ENCODE results near the gene ITGA5.

The ITGA5 gene

DNA sequence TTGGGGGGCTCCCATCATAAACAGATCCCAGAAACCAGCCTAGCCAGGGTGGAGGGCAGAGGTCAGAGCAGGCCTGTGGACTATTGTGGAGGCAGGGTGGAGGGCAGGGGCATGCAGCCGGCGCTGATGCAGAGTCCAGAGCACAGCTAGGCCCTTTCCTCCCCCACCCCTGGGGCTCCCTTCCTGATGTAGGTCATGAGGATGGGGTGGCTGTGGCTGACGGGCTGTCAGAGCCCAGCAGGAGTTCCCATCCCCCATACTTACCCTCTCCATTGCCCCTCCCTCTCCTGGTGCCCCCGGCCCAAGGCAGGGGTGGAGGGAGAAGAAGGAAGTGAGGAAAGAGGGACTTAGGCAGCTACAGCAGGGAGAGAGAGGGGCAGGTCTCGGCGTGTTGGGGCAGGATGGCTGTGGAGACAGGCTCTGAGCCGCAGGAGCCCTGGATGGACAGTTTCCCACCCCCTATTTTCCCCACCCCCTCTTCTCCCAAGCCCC is 28.8 kb downstream of the ITGA5 start:
- H3K27me3 ChIP-seq (ENCODE audit: control insufficient read depth in 3 of 3, insufficient read depth in 3 of 3, low read depth in 1 of 3, low read length in 3 of 3), result peaks cover 0 to 12% (median 0%) of the 10 kb centered on the region in 3 experiments
- H4K8ac ChIP-seq (ENCODE audit: low read depth, low read length), result no peak overlapping the region
- peak overlapping the region; percentile 31 for H3K27ac ChIP-seq (replicated peaks; ENCODE audit: low read length)
- H2BK12ac ChIP-seq (ENCODE audit: low read length), result no peak overlapping the region
- H2AFZ ChIP-seq (ENCODE audit: low read length), result peak overlapping the region; percentile 65
- DNase-seq (ENCODE audit: low spot score), result no peak
- peak overlapping the region; percentile 13 for H4K91ac ChIP-seq (ENCODE audit: low read depth, low read length, poor library complexity)
- H3K9me3 ChIP-seq (replicated peaks in 1 of 2; ENCODE audit: control insufficient read depth in 2 of 2, insufficient read depth in 1 of 2, low read depth in 1 of 2, low read length in 2 of 2), result no peaks in the 10 kb centered on the region
- H3K4ac ChIP-seq (ENCODE audit: low read length), result no peak overlapping the region
- peak overlapping the region; percentile 51 for H2BK15ac ChIP-seq (ENCODE audit: low read length)
- no peak overlapping the region for H2BK120ac ChIP-seq (ENCODE audit: low read depth, low read length)
- H3K23ac ChIP-seq (ENCODE audit: low read depth, low read length, poor library complexity), result peak overlapping the region; percentile 25
- peak overlapping the region; percentile 75 for H3K4me2 ChIP-seq (ENCODE audit: insufficient read depth, low read length, poor library complexity, severe bottlenecking)
- H3K79me1 ChIP-seq (ENCODE audit: low read depth, low read length), result peaks cover 4% of the 10 kb centered on the region
- H2AK5ac ChIP-seq (ENCODE audit: low read depth, low read length), result peak overlapping the region; percentile 79
- peak overlapping the region; percentile 80 for H3K18ac ChIP-seq (ENCODE audit: low read length)
- H3K36me3 ChIP-seq (replicated peaks in 1 of 2; ENCODE audit: control insufficient read depth in 2 of 2, insufficient read depth in 2 of 2, low read length in 2 of 2), result peaks cover 4 to 9% of the 10 kb centered on the region in 2 donors
- H3K4me3 ChIP-seq (ENCODE audit: low read length in 2 of 2), result peak overlapping the region in 1 of 2 donors; percentile 68
- H3K9ac ChIP-seq (ENCODE audit: low read depth, low read length, poor library complexity), result peak overlapping the region; percentile 83
- no peak overlapping the region for H3K14ac ChIP-seq (ENCODE audit: low read length)
- peaks cover 38 to 58% of the 10 kb centered on the region in 2 donors for H3K4me1 ChIP-seq (ENCODE audit: control insufficient read depth in 2 of 2, insufficient read depth in 1 of 2, low read depth in 1 of 2, low read length in 2 of 2)
- WGBS, 2 donors (ENCODE audit: extremely low coverage in 2 of 2, insufficient read length in 2 of 2, insufficient replicate concordance in 1 of 2), result no CpG with 5 or more reads among the region's 7 CpGs
- H2BK5ac ChIP-seq (ENCODE audit: low read length), result peak overlapping the region; percentile 87

DNA sequence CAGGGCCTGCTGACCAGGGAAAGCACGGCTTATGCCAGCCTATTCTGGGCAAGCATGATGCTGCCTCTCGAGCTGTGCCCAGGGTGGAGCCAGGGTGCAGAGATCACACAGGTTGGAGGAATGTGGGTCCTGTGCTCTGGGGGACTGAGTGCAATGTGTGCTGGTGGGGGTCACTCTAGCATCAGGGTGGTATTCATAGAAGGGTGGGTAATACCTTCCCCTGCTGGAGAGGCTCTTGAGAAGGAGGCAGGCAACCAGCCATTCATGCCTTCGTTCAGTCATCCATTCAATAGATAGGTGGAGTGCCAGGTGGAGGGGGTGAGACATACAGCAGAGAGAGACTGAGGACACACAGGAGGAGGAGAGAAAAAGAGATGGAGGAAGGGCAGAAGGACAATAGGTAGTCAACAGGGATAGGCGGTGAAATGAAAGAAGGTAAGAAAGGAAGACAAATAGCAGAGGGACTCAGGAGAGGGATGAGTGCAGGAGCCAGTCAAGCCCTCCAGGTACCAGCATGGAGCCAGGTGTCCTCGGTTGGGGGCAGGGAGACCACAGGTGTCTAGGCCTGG is 29.4 kb downstream of the ITGA5 start:
- peaks cover 42 to 63% of the 10 kb centered on the region in 2 donors for H3K4me1 ChIP-seq (ENCODE audit: control insufficient read depth in 2 of 2, insufficient read depth in 1 of 2, low read depth in 1 of 2, low read length in 2 of 2)
- H4K91ac ChIP-seq (ENCODE audit: low read depth, low read length, poor library complexity), result peak overlapping the region; percentile 13
- no CpG with 5 or more reads among the region's 5 CpGs for WGBS, 2 donors (ENCODE audit: extremely low coverage in 2 of 2, insufficient read length in 2 of 2, insufficient replicate concordance in 1 of 2)
- peak overlapping the region; percentile 69 for H2BK15ac ChIP-seq (ENCODE audit: low read length)
- no peaks in the 10 kb centered on the region for H3K9me3 ChIP-seq (replicated peaks in 1 of 2; ENCODE audit: control insufficient read depth in 2 of 2, insufficient read depth in 1 of 2, low read depth in 1 of 2, low read length in 2 of 2)
- no peak overlapping the region for H3K4ac ChIP-seq (ENCODE audit: low read length)
- no peak for DNase-seq (ENCODE audit: low spot score)
- H3K23ac ChIP-seq (ENCODE audit: low read depth, low read length, poor library complexity), result no peak overlapping the region
- H2AFZ ChIP-seq (ENCODE audit: low read length), result peak overlapping the region; percentile 65
- H2BK12ac ChIP-seq (ENCODE audit: low read length), result no peak overlapping the region
- peak overlapping the region; percentile 87 for H2BK5ac ChIP-seq (ENCODE audit: low read length)
- H3K27ac ChIP-seq (replicated peaks; ENCODE audit: low read length), result peak overlapping the region; percentile 31
- H3K27me3 ChIP-seq (ENCODE audit: control insufficient read depth in 3 of 3, insufficient read depth in 3 of 3, low read depth in 1 of 3, low read length in 3 of 3), result peaks cover 0 to 12% (median 0%) of the 10 kb centered on the region in 3 experiments
- no peak overlapping the region for H2BK120ac ChIP-seq (ENCODE audit: low read depth, low read length)
- H4K8ac ChIP-seq (ENCODE audit: low read depth, low read length), result no peak overlapping the region
- H3K79me1 ChIP-seq (ENCODE audit: low read depth, low read length), result peaks cover 4% of the 10 kb centered on the region
- peak overlapping the region; percentile 79 for H2AK5ac ChIP-seq (ENCODE audit: low read depth, low read length)
- H3K4me3 ChIP-seq (ENCODE audit: low read length in 2 of 2), result no peak overlapping the region
- peak overlapping the region; percentile 80 for H3K18ac ChIP-seq (ENCODE audit: low read length)
- no peak overlapping the region for H3K14ac ChIP-seq (ENCODE audit: low read length)
- H3K4me2 ChIP-seq (ENCODE audit: insufficient read depth, low read length, poor library complexity, severe bottlenecking), result peak overlapping the region; percentile 75
- peak overlapping the region; percentile 83 for H3K9ac ChIP-seq (ENCODE audit: low read depth, low read length, poor library complexity)
- peaks cover 0 to 4% of the 10 kb centered on the region in 2 donors for H3K36me3 ChIP-seq (replicated peaks in 1 of 2; ENCODE audit: control insufficient read depth in 2 of 2, insufficient read depth in 2 of 2, low read length in 2 of 2)

DNA sequence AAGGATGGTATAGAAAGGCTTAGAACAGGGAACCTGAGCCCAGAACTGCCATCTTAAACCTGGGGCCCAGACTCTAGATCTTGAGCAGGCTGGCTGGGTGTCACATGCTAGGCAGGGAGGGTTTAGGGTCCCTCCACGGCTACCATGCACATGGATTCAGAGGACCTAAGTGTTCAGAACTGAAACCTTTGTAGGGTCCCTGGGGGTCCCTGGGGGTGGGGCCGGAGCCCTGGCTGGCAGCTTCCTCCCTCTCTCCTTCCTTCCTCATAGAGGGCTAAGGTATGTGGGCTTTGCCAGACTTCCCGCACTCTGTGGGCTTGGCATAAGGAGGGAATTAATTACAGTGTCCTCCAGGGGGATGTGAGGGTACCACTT is 29.9 kb downstream of the ITGA5 start:
- Histone ChIP-seq H2AFZ (ENCODE audit: low read length) (no peak overlapping the region), H3K4me1 (ENCODE audit: control insufficient read depth in 2 of 2, insufficient read depth in 1 of 2, low read depth in 1 of 2, low read length in 2 of 2) (peaks cover 48 to 68% of the 10 kb centered on the region in 2 donors), H2BK120ac (ENCODE audit: low read depth, low read length) (no peak overlapping the region), H2BK12ac (ENCODE audit: low read length) (no peak overlapping the region), H2BK15ac (ENCODE audit: low read length) (no peak overlapping the region), H3K4me3 (ENCODE audit: low read length in 2 of 2) (no peak overlapping the region), H3K9ac (ENCODE audit: low read depth, low read length, poor library complexity) (no peak overlapping the region), H3K36me3 (replicated peaks in 1 of 2; ENCODE audit: control insufficient read depth in 2 of 2, insufficient read depth in 2 of 2, low read length in 2 of 2) (no peaks in the 10 kb centered on the region), H3K27me3 (ENCODE audit: control insufficient read depth in 3 of 3, insufficient read depth in 3 of 3, low read depth in 1 of 3, low read length in 3 of 3) (peaks cover 0 to 12% (median 0%) of the 10 kb centered on the region in 3 experiments), H4K8ac (ENCODE audit: low read depth, low read length) (no peak overlapping the region), H3K79me1 (ENCODE audit: low read depth, low read length) (peaks cover 4% of the 10 kb centered on the region), H3K4ac (ENCODE audit: low read length) (no peak overlapping the region), H3K9me3 (replicated peaks in 1 of 2; ENCODE audit: control insufficient read depth in 2 of 2, insufficient read depth in 1 of 2, low read depth in 1 of 2, low read length in 2 of 2) (no peaks in the 10 kb centered on the region), H3K23ac (ENCODE audit: low read depth, low read length, poor library complexity) (no peak overlapping the region), H2AK5ac (ENCODE audit: low read depth, low read length) (peak overlapping the region; percentile 79), H3K27ac (replicated peaks; ENCODE audit: low read length) (no peak overlapping the region), H3K18ac (ENCODE audit: low read length) (peak overlapping the region; percentile 4), H4K91ac (ENCODE audit: low read depth, low read length, poor library complexity) (no peak overlapping the region), H3K14ac (ENCODE audit: low read length) (no peak overlapping the region), H2BK5ac (ENCODE audit: low read length) (no peak overlapping the region), H3K4me2 (ENCODE audit: insufficient read depth, low read length, poor library complexity, severe bottlenecking) (no peak overlapping the region)
- DNase-seq (ENCODE audit: low spot score), result no peak
- no CpG with 5 or more reads among the region's 3 CpGs for WGBS, 2 donors (ENCODE audit: extremely low coverage in 2 of 2, insufficient read length in 2 of 2, insufficient replicate concordance in 1 of 2)

DNA sequence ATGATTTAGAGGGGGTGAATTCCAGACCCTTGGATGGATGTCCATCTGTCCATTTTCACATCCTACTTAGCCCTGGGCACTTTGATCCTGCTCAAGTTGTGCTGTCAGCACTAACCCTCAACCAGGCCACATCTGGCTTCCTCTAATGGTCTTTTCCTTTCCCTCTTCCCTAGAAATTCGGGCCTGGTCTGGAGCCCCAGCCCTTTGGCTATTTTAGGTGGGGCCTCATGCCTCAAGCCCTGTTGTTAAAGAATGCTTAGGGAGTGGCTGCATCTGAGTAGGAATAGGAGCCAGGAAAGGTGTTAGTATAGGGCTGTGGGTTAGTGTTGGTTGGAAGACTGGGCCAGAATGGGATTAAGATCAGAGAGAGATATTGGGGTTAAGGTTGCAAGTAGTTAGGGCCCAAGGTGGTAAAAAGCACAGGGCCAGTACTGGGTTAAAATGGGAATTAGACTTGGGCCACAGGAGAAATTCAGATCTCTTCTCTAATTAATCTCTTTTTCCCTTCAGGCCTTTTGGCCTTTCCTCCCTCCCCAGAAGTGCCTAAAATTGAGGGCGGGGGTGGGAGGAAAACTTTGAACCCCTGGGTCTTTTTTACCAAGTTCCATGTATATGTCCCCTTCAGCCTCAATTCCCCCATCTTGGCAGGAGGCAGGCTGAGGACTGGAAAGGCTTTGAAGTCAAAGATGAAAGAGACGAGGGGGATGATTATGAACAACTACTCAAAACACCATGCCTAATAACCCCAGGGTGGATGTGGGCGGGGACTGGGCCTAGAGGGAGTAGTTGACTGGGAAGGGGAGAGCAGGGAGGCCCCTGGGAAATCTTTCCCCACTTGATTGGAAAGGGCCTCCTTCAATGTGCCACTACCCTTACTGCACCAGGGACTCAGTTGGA is 30.6 kb downstream of the ITGA5 start:
- H2AK5ac ChIP-seq (ENCODE audit: low read depth, low read length), result peak overlapping the region; percentile 26
- no peak overlapping the region for H2BK120ac ChIP-seq (ENCODE audit: low read depth, low read length)
- H3K79me1 ChIP-seq (ENCODE audit: low read depth, low read length), result peaks cover 4% of the 10 kb centered on the region
- H3K14ac ChIP-seq (ENCODE audit: low read length), result no peak overlapping the region
- WGBS, 2 donors (ENCODE audit: extremely low coverage in 2 of 2, insufficient read length in 2 of 2, insufficient replicate concordance in 1 of 2), result no CpG with 5 or more reads among the region's 4 CpGs
- H2BK5ac ChIP-seq (ENCODE audit: low read length), result no peak overlapping the region
- no peaks in the 10 kb centered on the region for H3K9me3 ChIP-seq (replicated peaks in 1 of 2; ENCODE audit: control insufficient read depth in 2 of 2, insufficient read depth in 1 of 2, low read depth in 1 of 2, low read length in 2 of 2)
- no peak overlapping the region for H2BK12ac ChIP-seq (ENCODE audit: low read length)
- no peak for DNase-seq (ENCODE audit: low spot score)
- no peaks in the 10 kb centered on the region for H3K36me3 ChIP-seq (replicated peaks in 1 of 2; ENCODE audit: control insufficient read depth in 2 of 2, insufficient read depth in 2 of 2, low read length in 2 of 2)
- no peak overlapping the region for H2BK15ac ChIP-seq (ENCODE audit: low read length)
- H3K4me3 ChIP-seq (ENCODE audit: low read length in 2 of 2), result no peak overlapping the region
- H3K18ac ChIP-seq (ENCODE audit: low read length), result peak overlapping the region; percentile 4
- H4K8ac ChIP-seq (ENCODE audit: low read depth, low read length), result no peak overlapping the region
- peaks cover 51 to 61% of the 10 kb centered on the region in 2 donors for H3K4me1 ChIP-seq (ENCODE audit: control insufficient read depth in 2 of 2, insufficient read depth in 1 of 2, low read depth in 1 of 2, low read length in 2 of 2)
- H3K23ac ChIP-seq (ENCODE audit: low read depth, low read length, poor library complexity), result no peak overlapping the region
- no peak overlapping the region for H3K4me2 ChIP-seq (ENCODE audit: insufficient read depth, low read length, poor library complexity, severe bottlenecking)
- H3K9ac ChIP-seq (ENCODE audit: low read depth, low read length, poor library complexity), result no peak overlapping the region
- no peak overlapping the region for H4K91ac ChIP-seq (ENCODE audit: low read depth, low read length, poor library complexity)
- peaks cover 0 to 12% (median 0%) of the 10 kb centered on the region in 3 experiments for H3K27me3 ChIP-seq (ENCODE audit: control insufficient read depth in 3 of 3, insufficient read depth in 3 of 3, low read depth in 1 of 3, low read length in 3 of 3)
- peak overlapping the region; percentile 22 for H3K27ac ChIP-seq (replicated peaks; ENCODE audit: low read length)
- H3K4ac ChIP-seq (ENCODE audit: low read length), result no peak overlapping the region
- H2AFZ ChIP-seq (ENCODE audit: low read length), result no peak overlapping the region

Measured in neuronal stem cell (in vitro differentiated cells).